Pancreas (tissue), 10 donors: Measurements from ENCODE around the gene LRP6. TPM values are rescaled to one million over a fixed set of nuclear protein-coding genes. Genes with fewer than 3 reads are reported as not detected.

ENCODE experiments used
- ATAC-seq, 4 donors: fragments of 200-7000 bp; cut with Tn5 transposase; one replicate each; pipeline versions ENCODE4 v1.8.0 to v1.9.1; 2020; ENCODE audit warnings: mild to moderate bottlenecking in 4 of 4, moderate library complexity in 4 of 4
- DNase-seq, 6 donors: peaks; one replicate each; pipeline ENCODE4 v3.0.0-alpha.2; 2020
- FAIRE-seq: peaks from 2 replicates; lab custom pipeline; 2012; peaks lifted over from hg19 to GRCh38; lab: Jason Lieb, UNC
- H3K27ac ChIP-seq, 4 donors: fragments of 200-600 bp; sonication (generic); 1 replicate in 3 of 4; 2 replicates in 1 of 4; pipeline versions ENCODE4 v1.5.0 to v1.8.0; 2020
- H3K27me3 ChIP-seq, 4 donors: fragments of 200-600 bp; one replicate each; pipeline ENCODE4 v1.8.0; 2021
- H3K36me3 ChIP-seq, 3 donors: fragments of 200-600 bp; sonication (generic) in 1 of 3; one replicate each; pipeline versions ENCODE4 v1.5.0 to v1.8.0; 2020 to 2021
- H3K4me1 ChIP-seq, 3 donors: fragments of 200-600 bp; one replicate each; pipeline ENCODE4 v1.8.0; 2021
- H3K4me3 ChIP-seq, 4 donors: fragments of 200-600 bp; sonication (generic) in 2 of 4; one replicate each; pipeline versions ENCODE4 v1.5.0 to v1.8.0; 2020 to 2021
- H3K9me3 ChIP-seq, 4 donors: fragments of 200-600 bp; one replicate each; pipeline ENCODE4 v1.8.0; 2021
- WGBS, 2 donors: extraction: QIAGEN DNeasy Blood & Tissue Kit; methylation state at CpG; one replicate each; pipeline ENCODE4 v1.1.7; 2013; 5-methylcytosine and 5-hydroxymethylcytosine counted together
- intact Hi-C, 3 donors: fragments of 100-400 bp; cut with DNase I; formaldehyde crosslinking; loops; one replicate each; pipeline versions ENCODE4 v1.11.1 to v1.14.2; 2022
- polyA plus RNA-seq, 2 donors: library from polyadenylated mRNA; stranded (reverse); fragments of 200-250 nt; gene quantifications; one replicate each; pipeline ENCODE4 v1.2.3, GENCODE V29; 2013
- total RNA-seq, 6 donors: library from RNA; stranded (reverse); fragmentation: NEBNext Ultra II Directional in 4 of 6; extraction: Animal tissue kit (Norgen Biotek cat#: 25700) in 4 of 6; gene quantifications; one replicate each; pipeline versions ENCODE4 v1.2.1 to v1.2.4, GENCODE V29; 2021 to 2023
- TF ChIP-seq, protein P1 (sequence below), 4 donors: fragments of 200-600 bp; sonication (generic) in 3 of 4; IDR thresholded peaks; one replicate each; pipeline versions ENCODE4 v1.5.0 to v1.8.0; 2021; ENCODE audit warnings: antibody characterized with exemption in 4 of 4
- donor health status: healthy with polysubstance abuse.
- donor health status: DM: no; HTN: no; CAD: no; lungs with moderate emphysema.
- donor health status: DM: no; HTN: no; CAD: no.
- donor health status: control.
- donor health status: control.
- donor health status: Bipolar disorder and iron deficiency.
- donor health status: DM: yes; HTN: yes; CAD: no.
- donor health status: DM: no; HTN: no; CAD: no.
- donor health status: DM: no; HTN: no; CAD: no.
- donor health status: DM: yes; HTN: yes; CAD: no.

The LRP6 gene
- total and polyA plus RNA-seq, 8 donors: 6.1 to 28.3 (median 21.2) TPM

DNA sequence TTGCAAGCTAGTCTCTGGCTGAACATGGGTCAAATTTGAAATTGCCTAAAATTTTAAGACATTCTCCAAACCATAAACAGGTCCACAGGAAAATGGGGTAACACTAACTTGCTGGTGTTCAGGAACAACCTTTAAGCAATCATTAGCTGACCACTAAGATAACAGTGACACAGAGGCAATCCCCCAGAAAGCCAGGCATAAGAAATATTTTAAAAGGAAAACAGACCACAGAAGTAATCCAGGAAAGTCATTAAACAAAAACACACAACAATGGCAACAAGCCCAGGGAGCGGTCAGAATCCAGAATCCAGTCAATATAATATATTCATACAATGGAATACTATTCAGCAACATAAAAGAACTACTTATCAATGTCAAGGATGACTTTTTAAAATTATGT lies 59.1 kb downstream of the LRP6 start:
- no peak overlapping the region for H3K4me3 ChIP-seq
- H3K27ac ChIP-seq: no peak overlapping the region
- TF ChIP-seq, protein P1, sequence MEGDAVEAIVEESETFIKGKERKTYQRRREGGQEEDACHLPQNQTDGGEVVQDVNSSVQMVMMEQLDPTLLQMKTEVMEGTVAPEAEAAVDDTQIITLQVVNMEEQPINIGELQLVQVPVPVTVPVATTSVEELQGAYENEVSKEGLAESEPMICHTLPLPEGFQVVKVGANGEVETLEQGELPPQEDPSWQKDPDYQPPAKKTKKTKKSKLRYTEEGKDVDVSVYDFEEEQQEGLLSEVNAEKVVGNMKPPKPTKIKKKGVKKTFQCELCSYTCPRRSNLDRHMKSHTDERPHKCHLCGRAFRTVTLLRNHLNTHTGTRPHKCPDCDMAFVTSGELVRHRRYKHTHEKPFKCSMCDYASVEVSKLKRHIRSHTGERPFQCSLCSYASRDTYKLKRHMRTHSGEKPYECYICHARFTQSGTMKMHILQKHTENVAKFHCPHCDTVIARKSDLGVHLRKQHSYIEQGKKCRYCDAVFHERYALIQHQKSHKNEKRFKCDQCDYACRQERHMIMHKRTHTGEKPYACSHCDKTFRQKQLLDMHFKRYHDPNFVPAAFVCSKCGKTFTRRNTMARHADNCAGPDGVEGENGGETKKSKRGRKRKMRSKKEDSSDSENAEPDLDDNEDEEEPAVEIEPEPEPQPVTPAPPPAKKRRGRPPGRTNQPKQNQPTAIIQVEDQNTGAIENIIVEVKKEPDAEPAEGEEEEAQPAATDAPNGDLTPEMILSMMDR (IDR thresholded peaks at IDR 0.05): no peak
- WGBS, 2 donors: 95 to 100% methylated on average over 1 of the region's 1 CpG
- intact Hi-C loops: no loop called here
- ATAC-seq (no peak), DNase-seq (no peak), FAIRE-seq (no peak)
- H3K9me3 ChIP-seq: no peaks in the 10 kb centered on the region
- H3K27me3 ChIP-seq: no peaks in the 10 kb centered on the region
- H3K4me1 ChIP-seq: peaks cover 8 to 20% (median 17%) of the 10 kb centered on the region in 3 donors
- no peaks in the 10 kb centered on the region for H3K36me3 ChIP-seq

DNA sequence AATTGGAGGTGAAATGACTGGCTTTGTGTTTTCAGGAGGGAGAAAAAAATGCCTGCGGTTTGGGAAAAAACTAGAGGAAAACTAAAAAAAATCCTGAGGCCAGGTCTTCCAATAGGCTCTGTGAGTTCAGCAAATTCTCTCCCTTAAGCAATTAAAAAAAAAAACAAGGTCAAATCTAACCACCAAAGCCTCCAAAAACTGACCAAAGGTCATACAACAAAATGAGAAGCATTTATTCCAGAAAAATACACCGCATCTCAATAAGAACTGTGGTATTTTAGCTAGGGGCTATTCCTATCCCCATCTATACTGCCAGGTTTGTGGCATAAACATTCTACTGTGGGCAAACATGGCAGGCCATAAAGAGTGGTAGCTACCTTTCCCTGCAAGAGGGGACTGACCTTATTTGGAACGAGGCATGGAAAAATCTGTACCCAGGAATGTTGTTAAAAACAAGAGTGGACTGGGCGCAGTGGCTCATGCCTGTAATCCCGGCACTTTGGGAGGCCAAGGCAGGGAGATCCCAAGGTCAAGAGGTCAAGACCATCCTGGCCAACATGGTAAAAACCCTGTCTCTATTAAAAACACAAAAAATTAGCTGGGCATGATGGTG lies 60.0 kb downstream of the LRP6 start:
- ATAC-seq (no peak), DNase-seq (no peak), FAIRE-seq (no peak)
- Histone ChIP-seq H3K27ac (no peak overlapping the region), H3K4me3 (no peak overlapping the region), H3K36me3 (peaks cover 0 to 4% (median 0%) of the 10 kb centered on the region in 3 donors), H3K9me3 (no peaks in the 10 kb centered on the region), H3K27me3 (no peaks in the 10 kb centered on the region), H3K4me1 (peaks cover 0 to 13% (median 9%) of the 10 kb centered on the region in 3 donors)
- TF ChIP-seq, protein P1 (IDR thresholded peaks at IDR 0.05): no peak
- WGBS, 2 donors: 88 to 90% methylated on average over 5 of the region's 5 CpGs
- intact Hi-C loops: no loop called here

DNA sequence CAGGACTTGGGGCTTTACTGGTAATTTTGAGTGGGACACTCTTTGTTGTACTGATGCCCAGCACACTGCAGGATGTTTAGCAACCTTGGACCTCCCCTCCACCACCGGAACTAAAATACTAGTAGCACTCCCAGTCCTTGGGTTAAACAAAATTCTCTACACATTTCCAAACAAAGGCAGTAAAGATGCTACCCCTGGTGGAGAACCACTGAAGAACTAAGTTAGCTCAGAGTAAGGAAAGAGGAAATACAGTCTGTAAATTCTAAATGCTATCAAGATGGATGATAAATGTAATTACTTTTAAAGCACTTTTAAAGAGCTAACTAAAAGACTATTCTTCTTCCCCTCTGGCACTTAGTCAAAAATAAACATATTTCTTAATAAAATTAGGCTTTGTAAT lies 64.1 kb downstream of the LRP6 start:
- FAIRE-seq (no peak), DNase-seq (no peak), ATAC-seq (no peak)
- TF ChIP-seq, protein P1 (IDR thresholded peaks at IDR 0.05): no peak
- no peaks in the 10 kb centered on the region for H3K27me3 ChIP-seq
- intact Hi-C loops: no loop called here
- H3K4me1 ChIP-seq: peaks cover 0 to 4% (median 0%) of the 10 kb centered on the region in 3 donors
- H3K36me3 ChIP-seq: peaks cover 0 to 4% (median 0%) of the 10 kb centered on the region in 3 donors
- WGBS, 2 donors: 74 to 84% methylated on average over 1 of the region's 1 CpG
- no peaks in the 10 kb centered on the region for H3K9me3 ChIP-seq
- no peak overlapping the region for H3K4me3 ChIP-seq
- no peak overlapping the region for H3K27ac ChIP-seq

DNA sequence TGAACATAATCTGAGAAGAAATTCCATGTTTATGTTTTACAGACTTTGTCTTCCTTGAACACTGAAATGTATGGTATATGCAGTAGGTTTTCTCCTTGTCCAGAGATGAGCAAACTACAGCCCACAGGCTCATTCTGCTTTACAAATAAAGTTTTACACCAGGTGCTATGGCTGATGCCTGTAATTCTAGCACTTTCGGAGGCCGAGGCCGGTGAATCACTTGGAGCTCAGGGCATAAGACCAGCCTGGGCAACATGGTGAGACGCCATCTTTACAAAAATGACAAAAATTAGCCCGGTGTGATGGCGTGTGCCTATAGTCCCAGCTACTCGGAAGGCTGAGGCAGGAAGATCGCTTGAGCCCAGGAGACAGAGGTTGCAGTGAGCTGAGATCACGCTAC lies 64.7 kb downstream of the LRP6 start:
- FAIRE-seq (no peak), DNase-seq (no peak), ATAC-seq (no peak)
- H3K4me1 ChIP-seq: peaks cover 0 to 4% (median 0%) of the 10 kb centered on the region in 3 donors
- intact Hi-C loops: no loop called here
- H3K36me3 ChIP-seq: peaks cover 0 to 4% (median 0%) of the 10 kb centered on the region in 3 donors
- H3K9me3 ChIP-seq: no peaks in the 10 kb centered on the region
- H3K27ac ChIP-seq: no peak overlapping the region
- no peak overlapping the region for H3K4me3 ChIP-seq
- no peaks in the 10 kb centered on the region for H3K27me3 ChIP-seq
- TF ChIP-seq, protein P1 (IDR thresholded peaks at IDR 0.05): no peak
- 93 to 98% methylated on average over 9 of the region's 9 CpGs for WGBS, 2 donors

DNA sequence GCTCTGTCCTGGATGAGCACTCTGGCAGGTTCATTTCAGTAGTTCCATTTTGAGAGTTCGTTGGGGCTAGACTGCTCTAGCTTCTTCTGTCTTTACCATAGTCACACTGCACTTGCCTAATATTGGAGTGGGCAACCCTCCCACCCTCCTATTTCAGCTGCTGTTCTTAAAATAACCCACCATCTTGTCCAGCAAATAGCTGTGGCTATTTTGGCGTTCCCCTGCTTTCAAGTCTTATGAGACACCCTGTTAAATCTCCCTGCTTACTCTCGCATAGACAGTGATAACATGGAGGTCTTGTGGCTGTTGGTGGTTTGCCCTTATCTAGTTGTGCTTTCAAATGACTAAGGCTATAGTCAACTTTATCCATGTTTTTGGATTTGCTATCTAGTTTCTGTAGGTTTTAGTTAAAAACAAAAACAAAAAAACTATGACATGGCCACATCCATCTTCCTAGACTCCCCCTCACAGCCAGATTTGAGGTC lies 65.5 kb downstream of the LRP6 start:
- H3K4me3 ChIP-seq: no peak overlapping the region
- no peak for ATAC-seq
- 92 to 98% methylated on average over 3 of the region's 3 CpGs for whole genome bisulfite sequencing, 2 donors

More for the DNA sequence above, 65.5 kb downstream of the LRP6 start:
- Histone ChIP-seq H3K27me3 (no peaks in the 10 kb centered on the region), H3K27ac (no peak overlapping the region), H3K4me1 (no peaks in the 10 kb centered on the region), H3K36me3 (peaks cover 0 to 4% (median 0%) of the 10 kb centered on the region in 3 donors), H3K9me3 (no peaks in the 10 kb centered on the region)
- intact Hi-C loops: no loop called here
- FAIRE-seq (no peak), DNase-seq (no peak)
- TF ChIP-seq, protein P1 (IDR thresholded peaks at IDR 0.05): no peak
